HG03439 (cell line): ENCODE results near the gene OTOG.

Experiments used
- ATAC-seq: cut with Tn5 transposase; IDR thresholded peaks from one replicate; pipeline ENCODE4 v1.9.1; 2021; ENCODE audit warnings: mild to moderate bottlenecking, moderate library complexity; ENCODE audit not compliant: unreplicated experiment

OTOG gene

GRCh38 chr11:17540807-17541206 lies 6.3 kb upstream of the OTOG start:
- ATAC-seq, result no peak

DNA sequence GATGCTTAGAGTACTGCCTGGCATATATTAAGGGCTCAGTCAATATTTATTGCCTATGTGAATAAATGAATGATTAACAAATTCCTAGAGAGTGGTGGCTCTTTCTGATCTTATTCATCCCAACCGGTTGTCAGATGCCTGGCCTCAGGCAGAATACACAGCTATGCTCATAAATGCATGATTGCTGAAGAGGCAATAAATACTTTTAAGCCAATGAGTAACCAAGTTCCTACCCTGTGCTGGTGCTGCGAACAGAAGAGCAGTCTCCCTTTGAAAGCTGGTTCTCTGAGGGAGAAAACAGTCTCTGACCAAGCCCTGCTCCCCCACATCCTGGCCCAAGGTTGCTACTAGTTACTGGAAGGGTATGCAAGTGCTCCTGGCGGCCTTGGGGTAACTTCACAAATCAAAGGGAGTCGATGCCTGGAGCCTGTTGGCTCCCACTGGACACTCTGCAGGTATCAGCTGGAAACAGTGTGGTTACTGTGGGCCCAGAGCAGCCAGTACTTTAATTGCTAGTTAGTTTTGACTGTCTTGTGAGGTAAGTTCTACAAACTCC lies 5.7 kb upstream of the OTOG start:
- no peak for ATAC-seq

DNA sequence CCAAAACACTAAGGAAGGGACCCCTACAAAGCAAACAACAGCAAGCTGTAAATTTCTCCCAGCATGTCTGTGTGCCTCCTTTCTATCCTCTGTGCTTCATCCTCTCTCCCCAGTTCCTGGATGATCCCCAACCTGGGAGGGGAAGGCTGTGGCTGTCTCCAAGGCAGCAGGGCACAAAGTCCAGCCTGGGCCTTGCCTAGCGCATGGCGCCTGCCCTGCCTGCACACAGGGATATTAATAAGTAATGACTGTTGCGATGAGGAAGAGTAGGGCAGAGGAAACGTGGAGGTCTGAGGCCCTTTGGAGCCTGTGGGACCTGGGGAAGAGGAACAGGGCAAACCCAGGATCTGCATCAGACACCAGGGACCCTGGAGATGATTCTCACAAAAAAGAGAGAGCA lies 4.8 kb upstream of the OTOG start:
- no peak for ATAC-seq

DNA sequence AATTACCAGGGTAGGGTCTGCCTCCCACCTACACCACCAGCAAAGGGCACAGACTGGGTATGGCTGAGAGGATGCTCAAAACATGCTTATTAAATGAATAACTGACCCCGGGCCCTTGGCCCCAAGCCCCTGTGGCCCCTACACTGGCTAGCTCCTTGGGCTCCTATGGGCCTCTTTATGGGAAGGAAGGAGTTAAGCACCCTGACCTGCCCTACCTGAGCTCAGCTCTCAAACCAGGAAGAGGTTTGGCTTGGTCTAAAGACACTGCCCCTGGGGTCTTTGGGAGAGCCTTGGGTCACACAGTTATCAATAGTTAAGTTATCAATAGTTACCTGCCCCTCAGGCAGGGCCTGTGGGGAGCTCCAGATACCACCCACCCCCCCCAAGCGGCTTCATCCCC lies 4.0 kb upstream of the OTOG start:
- no peak for ATAC-seq

- ATAC-seq, result no peak
Observed at GRCh38 chr11:17543574-17544180, 3.4 kb upstream of the OTOG start.

GRCh38 chr11:17544181-17544622 lies 2.9 kb upstream of the OTOG start, which contains the start of gene USH1C:
Gene USH1C, minus strand, starts transcription at chr11:17544416. Its CDS starts 109 bp downstream, at chr11:17544307.
- ATAC-seq, result no peak

DNA sequence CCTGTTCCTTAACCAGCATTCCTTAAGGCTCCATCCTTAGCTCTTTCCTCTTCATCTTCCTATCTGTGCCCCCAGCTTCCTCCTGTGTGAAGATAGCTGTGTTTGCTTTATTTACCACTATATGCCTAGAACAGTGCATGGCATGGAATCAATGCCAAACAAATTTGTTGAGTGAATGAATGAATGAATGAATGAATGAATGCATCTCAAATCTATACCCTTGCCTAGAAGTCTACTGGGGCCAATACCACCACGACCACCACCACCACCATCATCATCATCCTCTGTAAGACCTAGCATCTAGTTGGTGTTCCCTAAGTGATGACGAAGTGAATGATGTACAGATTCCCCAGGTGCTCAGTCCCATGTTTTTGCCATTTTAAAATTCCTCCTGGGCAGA lies 819 bp upstream of the OTOG start:
- ATAC-seq, result no peak

DNA sequence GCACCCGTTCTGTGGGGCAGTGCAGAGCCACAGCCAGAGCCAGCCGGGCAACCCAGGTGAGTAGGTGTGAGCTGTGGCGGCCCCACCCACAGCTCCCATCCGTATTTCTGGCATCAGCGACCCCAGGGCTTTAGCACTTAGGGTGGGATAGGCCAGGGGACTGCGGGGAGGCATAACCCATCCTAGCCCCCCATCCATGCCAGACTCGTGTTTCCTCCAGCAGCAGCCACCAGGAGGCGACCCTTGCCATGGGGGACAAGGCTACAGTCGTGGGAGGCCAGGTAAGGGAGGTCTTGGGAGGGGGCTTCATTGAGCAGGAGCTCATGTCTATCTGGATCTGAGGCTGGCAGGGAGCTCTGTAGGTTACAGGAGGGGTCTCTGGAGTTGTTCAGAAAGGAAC lies 873 bp downstream of the OTOG start:
- ATAC-seq, result no peak

GRCh38 chr11:17548444-17548843 lies 1.4 kb downstream of the OTOG start:
- no peak for ATAC-seq

- no peak for ATAC-seq
Observed at GRCh38 chr11:17550450-17551346, 3.6 kb downstream of the OTOG start.

DNA sequence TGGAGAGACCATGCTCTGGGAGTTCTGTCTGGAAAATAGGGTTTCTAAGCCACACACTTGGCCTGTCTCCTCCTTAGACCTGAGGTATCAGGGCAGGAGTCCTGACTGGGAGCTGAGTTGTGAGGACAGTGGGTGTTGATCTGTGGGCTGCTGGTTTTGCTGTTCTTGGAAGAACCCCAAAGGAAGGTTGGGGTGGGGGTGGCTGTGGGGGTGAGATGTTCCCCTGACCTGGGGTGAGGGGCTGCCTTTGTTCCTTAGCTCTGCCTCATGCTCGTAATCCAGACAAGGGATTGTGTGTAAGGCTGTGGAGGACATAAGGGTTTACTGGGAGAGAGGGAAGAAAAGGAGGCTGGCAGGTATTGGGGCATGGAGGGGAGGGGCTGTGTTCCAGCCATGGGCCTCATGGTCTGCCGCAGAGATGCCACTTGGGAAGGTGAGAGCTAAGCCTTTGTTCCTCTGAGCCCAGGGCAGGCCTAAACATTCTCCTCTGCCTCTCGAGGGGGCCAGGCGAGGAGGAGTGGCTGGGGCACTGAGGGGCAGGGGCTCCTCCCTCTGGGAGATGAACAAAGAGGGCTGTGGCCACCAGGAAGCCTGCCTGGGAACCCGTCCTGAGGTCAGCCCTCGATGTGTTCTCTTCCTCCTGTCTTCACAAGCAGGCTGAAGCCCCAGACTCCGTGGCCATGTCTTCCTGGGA lies 4.4 kb downstream of the OTOG start:
- no peak for ATAC-seq

DNA sequence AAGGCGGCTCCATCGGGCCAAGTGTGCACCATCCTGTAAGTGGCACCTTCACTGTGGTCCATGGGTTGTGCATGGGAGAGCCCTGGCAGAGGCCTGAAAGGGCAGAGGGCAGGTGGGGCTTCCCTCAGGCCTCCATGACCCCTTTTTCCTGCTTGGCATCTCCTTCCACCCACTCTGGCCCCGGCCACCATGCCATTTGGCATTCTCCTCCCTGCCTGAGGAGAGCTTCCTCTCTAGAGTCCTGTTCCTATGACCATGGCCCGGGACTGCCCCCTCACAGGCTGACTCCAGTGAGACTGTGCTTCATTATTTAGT lies 4.9 kb downstream of the OTOG start:
- ATAC-seq, result no peak

DNA sequence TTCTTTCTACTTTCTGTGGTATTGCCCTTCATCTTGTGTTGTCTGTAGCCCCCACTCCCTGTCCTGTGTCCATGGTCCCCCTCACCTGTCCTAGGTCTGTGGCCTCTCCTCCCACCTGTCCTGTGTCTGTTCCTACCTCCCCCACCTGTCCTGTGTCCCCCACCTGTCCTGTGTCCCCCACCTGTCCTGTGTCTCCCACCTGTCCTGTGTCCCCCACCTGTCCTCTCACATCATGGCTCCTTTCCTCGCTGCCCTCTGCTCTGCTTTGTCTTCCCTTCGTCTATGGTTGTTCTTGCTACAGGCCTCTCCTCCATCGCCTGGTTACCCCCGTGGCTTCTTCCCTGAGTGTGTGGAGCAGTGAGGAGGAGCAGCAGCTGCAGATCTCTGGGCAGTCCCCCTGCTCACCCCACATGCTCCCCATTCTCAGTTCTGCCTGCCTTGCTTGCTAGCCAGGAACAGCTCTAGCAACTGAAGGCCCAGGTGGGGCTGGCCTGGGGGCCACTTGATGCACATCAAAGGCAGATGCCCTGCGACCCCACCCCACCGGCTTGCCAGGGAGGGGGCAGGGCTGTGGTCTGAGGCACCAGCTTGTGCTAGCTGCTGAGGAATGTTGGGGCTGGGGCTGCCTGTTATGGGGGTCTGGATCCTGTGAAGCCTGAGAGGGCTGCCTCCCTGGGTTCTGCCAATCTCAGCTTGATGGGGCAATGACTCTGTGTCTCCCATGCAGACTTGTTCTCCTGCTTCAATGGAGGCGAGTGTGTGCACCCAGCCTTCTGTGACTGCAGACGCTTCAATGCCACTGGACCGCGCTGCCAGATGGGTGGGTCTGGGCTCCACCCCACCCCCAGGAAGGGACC lies 5.6 kb downstream of the OTOG start:
- ATAC-seq, result no peak

- no peak for ATAC-seq
Observed at GRCh38 chr11:17553249-17553546, 6.1 kb downstream of the OTOG start.

DNA sequence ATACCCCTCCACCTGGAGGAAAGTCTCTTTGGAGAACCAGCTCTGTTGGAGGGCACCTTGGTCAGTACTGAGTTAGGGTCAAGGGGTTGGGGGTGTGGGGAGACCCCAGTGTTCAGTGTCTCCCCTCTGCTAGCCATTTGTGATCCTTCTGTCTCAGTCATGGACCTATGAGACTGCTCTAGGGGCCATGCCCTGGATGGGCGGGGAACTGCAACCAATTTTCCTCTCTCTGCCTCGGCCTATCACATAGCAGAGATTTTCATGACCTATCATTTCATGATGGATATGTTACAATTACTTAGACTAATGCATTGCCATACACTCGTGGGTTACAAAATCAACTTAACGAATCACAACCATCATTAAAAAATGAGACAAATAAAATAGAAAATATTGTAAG lies 7.4 kb downstream of the OTOG start:
- ATAC-seq, result no peak

DNA sequence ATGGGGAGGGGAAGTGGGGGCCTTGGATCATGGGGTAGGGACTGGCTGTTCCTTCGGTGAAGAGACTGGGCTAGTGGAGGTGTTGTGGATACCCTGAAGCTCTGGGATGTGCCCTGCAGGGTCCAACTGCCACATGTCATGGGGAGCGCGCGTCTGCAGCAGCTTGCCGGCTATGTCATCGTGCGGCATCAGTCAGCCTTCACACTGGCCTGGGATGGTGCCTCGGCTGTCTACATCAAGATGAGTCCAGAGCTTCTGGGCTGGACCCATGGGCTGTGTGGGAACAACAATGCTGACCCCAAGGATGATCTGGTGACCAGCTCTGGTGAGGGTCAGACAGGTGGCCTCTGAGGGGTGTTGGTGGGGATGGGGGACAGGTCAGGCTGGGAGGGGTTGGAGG lies 9.9 kb downstream of the OTOG start:
- no peak for ATAC-seq

DNA sequence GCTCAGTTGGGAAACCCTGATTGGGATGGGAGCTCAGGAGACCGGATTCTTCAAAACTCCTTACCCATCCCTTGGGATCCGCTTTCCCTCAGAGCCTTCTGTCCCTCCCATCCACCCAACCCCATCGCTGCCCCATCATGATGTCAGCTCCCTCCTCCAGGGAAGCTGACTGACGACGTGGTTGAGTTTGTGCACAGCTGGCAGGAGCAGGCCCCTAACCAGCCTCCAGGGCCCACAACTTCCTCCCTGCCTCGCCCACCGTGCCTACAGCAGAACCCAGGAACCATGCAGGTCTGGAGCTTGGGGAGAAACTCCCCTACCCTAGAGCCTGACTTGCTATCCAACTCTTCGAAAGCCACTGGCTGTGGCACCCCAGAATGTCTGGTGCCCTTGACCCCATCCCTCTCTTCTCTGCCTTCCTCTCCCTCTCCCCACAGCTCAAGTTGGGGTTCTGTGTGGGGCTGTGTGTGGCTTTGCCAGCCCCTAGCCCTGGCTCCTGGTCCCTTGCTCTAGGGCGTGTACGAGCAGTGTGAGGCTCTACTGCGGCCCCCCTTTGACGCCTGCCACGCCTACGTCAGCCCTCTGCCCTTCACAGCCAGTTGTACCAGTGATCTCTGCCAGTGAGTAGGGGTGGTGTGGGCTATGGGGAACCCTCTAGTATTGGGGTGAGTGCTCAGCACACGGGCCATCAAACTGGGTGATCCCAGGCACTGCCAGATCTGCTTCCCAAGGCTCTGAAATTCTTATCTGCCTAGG lies 11.1 kb downstream of the OTOG start:
- ATAC-seq, result no peak

DNA sequence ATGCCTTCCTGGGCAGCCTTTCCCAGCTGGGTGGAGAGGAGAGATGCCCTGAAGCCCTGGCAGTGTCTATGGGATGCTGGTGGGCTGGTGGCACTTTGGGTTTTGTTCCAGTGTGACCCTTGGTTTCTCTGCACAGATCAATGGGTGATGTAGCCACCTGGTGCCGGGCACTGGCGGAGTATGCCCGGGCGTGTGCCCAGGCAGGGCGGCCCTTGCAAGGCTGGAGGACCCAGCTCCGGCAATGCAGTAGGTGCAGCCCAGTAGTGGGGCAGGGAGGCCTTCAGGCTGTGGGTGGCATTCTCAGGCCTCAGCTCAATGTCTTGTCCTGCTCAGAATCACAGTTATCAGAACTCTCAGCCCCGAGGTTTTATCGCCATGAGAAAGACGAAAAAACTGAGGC lies 11.9 kb downstream of the OTOG start:
- no peak for ATAC-seq

DNA sequence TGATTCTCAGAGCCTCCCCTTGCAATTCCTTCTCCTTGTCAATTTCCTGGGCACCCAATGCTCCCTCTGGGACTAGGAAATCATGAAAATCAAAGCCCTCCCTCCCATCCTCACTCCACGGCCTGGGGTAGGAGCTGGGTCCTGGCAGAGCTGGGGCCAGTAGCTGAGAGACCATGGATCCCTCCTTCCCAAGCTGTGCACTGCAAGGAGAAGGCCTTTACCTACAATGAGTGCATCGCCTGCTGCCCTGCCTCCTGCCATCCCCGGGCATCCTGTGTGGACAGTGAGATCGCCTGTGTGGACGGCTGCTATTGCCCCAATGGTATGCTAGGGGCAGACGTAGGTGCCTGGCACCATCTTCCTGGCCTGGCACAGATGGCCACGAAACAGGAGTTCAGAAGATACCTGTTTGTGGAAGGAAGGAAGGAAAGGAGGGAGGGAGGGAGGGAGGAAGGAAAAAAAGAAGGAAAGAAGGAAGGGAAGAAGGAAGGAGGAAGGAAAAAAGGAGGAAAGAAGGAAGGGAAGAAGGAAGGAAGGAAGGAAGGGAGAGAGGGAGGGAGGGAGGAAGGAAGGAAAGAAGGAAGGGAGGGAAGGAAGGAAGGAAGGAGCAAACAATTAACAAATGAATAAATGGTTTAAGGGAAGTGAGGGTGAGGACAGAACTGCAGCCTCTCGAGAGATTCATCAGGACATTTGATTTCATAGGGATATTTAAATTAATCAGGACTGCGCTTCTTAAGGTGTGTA lies 12.5 kb downstream of the OTOG start:
- no peak for ATAC-seq
